IMR-90 (cell line): ENCODE results near the gene PHIP. TPM values are rescaled to one million over a fixed set of nuclear protein-coding genes. Genes with fewer than 3 reads are reported as not detected.
"Not testable (repeated sequence)": the region's sequence is repeated elsewhere in the genome, so short reads cannot be mapped to it uniquely, and the experiment has no call there.

Experiments used
- ATAC-seq: fragments of 200-7000 bp; cut with Tn5 transposase; 2 replicates; pipeline ENCODE4 v1.9.1; 2020; ENCODE audit warnings: low read depth, mild to moderate bottlenecking, moderate library complexity
- BruUV-seq: library from RNA; stranded (reverse); fragments of 400-500 nt; replicated peaks from 2 replicates; lab custom pipeline; 2021; lab: Mats Ljungman, UMichigan
- CTCF ChIA-PET: fragments of 300-600 bp; formaldehyde crosslinking; extraction: SDS; loops from one replicate; lab custom pipeline; 2021; ENCODE audit warnings: antibody characterized with exemption; lab: Yijun Ruan, JAX
- POLR2A ChIA-PET: fragments of 300-600 bp; sonication (Branson Sonifier 250); formaldehyde crosslinking; loops from one replicate; lab custom pipeline; 2022; ENCODE audit warnings: antibody characterized with exemption; ENCODE audit not compliant: unreplicated experiment; lab: Charles Lee
- DNase-seq: peaks from one replicate; pipeline ENCODE4 v3.0.0; 2013
- H2AFZ ChIP-seq: replicated peaks from 2 replicates; pipeline ENCODE3; 2013; ENCODE audit warnings: low read length, mild to moderate bottlenecking; ENCODE audit not compliant: poor library complexity
- H2AK5ac ChIP-seq: 2 replicates; pipeline ENCODE4 v1.6.1; 2013; ENCODE audit warnings: low read depth, low read length, inconsistent platforms
- H2AK9ac ChIP-seq: replicated peaks from 2 replicates; pipeline ENCODE3; 2013; ENCODE audit warnings: mild to moderate bottlenecking, low read depth, low read length, moderate library complexity; ENCODE audit not compliant: poor library complexity
- H2BK120ac ChIP-seq: 2 replicates; pipeline ENCODE4 v1.6.1; 2013; ENCODE audit warnings: low read depth, low read length, inconsistent platforms
- H2BK15ac ChIP-seq: 3 replicates; pipeline ENCODE4 v1.6.1; 2013; ENCODE audit warnings: low read depth, low read length, inconsistent platforms
- H2BK20ac ChIP-seq: 2 replicates; pipeline ENCODE4 v1.6.1; 2013; ENCODE audit warnings: low read depth, mild to moderate bottlenecking, inconsistent platforms, low read length, moderate library complexity
- H2BK5ac ChIP-seq: 2 replicates; pipeline ENCODE4 v1.6.1; 2013; ENCODE audit warnings: mild to moderate bottlenecking, low read depth, low read length, inconsistent platforms; ENCODE audit not compliant: poor library complexity, severe bottlenecking
- H3K14ac ChIP-seq: replicated peaks from 2 replicates; pipeline ENCODE4 v1.6.1; 2013; ENCODE audit warnings: low read depth, low read length, inconsistent platforms
- H3K18ac ChIP-seq: 2 replicates; pipeline ENCODE4 v1.6.1; 2013; ENCODE audit warnings: low read depth, low read length, control low read depth
- H3K23ac ChIP-seq: 2 replicates; pipeline ENCODE4 v1.6.1; 2013; ENCODE audit warnings: low read depth, low read length, inconsistent platforms
- H3K27ac ChIP-seq: 2 replicates; pipeline ENCODE4 v1.5.1; 2013; ENCODE audit warnings: mild to moderate bottlenecking, control low read depth, low read length; ENCODE audit not compliant: insufficient read depth
- H3K27me3 ChIP-seq: 2 replicates; pipeline ENCODE4 v1.6.1; 2013; ENCODE audit warnings: low read length; ENCODE audit not compliant: control insufficient read depth, insufficient read depth
- H3K36me3 ChIP-seq: 2 replicates; pipeline ENCODE4 v1.6.1; 2013; ENCODE audit warnings: low read length, mixed read lengths; ENCODE audit not compliant: control insufficient read depth, insufficient read depth
- H3K4ac ChIP-seq: 2 replicates; pipeline ENCODE4 v1.6.1; 2013; ENCODE audit warnings: low read depth, low read length, inconsistent platforms
- H3K4me1 ChIP-seq: 2 replicates; pipeline ENCODE4 v1.6.1; 2013; ENCODE audit warnings: low read length, mixed read lengths; ENCODE audit not compliant: control insufficient read depth, insufficient read depth
- H3K4me2 ChIP-seq: 2 replicates; pipeline ENCODE4 v1.6.1; 2013; ENCODE audit warnings: low read depth, mild to moderate bottlenecking, control low read depth, low read length, moderate library complexity
- H3K4me3 ChIP-seq: 2 replicates; pipeline ENCODE4 v1.5.1; 2013; ENCODE audit warnings: low read depth, mild to moderate bottlenecking, control low read depth, low read length, moderate library complexity; ENCODE audit not compliant: insufficient read depth
- H3K56ac ChIP-seq: 2 replicates; pipeline ENCODE4 v1.6.1; 2013; ENCODE audit warnings: low read length, inconsistent platforms; ENCODE audit not compliant: insufficient read depth; ENCODE audit errors: extremely low read depth
- H3K79me1 ChIP-seq, 2 experiments: 2 replicates each; pipeline ENCODE4 v1.6.1; 2013; ENCODE audit warnings: low read length in 2 of 2, inconsistent platforms in 1 of 2, low read depth in 1 of 2
- H3K9ac ChIP-seq: 2 replicates; pipeline ENCODE4 v1.6.1; 2013; ENCODE audit warnings: low read depth, low read length, control low read depth
- H3K9me1 ChIP-seq: 2 replicates; pipeline ENCODE4 v1.6.1; 2013; ENCODE audit warnings: low read length, inconsistent platforms; ENCODE audit not compliant: insufficient read depth
- H3K9me3 ChIP-seq: 2 replicates; pipeline ENCODE4 v1.6.1; 2013; ENCODE audit warnings: low read length; ENCODE audit not compliant: control insufficient read depth, insufficient read depth
- H4K20me1 ChIP-seq: 2 replicates; pipeline ENCODE4 v1.6.1; 2013; ENCODE audit warnings: low read length, inconsistent platforms; ENCODE audit not compliant: insufficient read depth
- H4K5ac ChIP-seq: 2 replicates; pipeline ENCODE4 v1.6.1; 2013; ENCODE audit warnings: mild to moderate bottlenecking, low read depth, low read length, control low read depth
- H4K8ac ChIP-seq, 2 experiments: 2 replicates each; pipeline ENCODE4 v1.6.1; 2013; ENCODE audit warnings: low read depth in 2 of 2, low read length in 2 of 2, control low read depth in 1 of 2, inconsistent platforms in 1 of 2
- H4K91ac ChIP-seq: 2 replicates; pipeline ENCODE4 v1.6.1; 2013; ENCODE audit warnings: low read depth, low read length, inconsistent platforms; ENCODE audit not compliant: insufficient read depth
- BHLHE40 ChIP-seq: fragments of 150-350 bp; IDR thresholded peaks from 2 replicates; pipeline ENCODE4 v1.6.1; 2016; ENCODE audit warnings: mild to moderate bottlenecking, low read depth, low read length
- ELK1 ChIP-seq: fragments of 150-350 bp; IDR thresholded peaks from 2 replicates; pipeline ENCODE4 v1.6.1; 2016; ENCODE audit warnings: low read depth, mild to moderate bottlenecking, low read length, moderate library complexity, borderline replicate concordance
- MAZ ChIP-seq: IDR thresholded peaks from 2 replicates; pipeline ENCODE4 v1.6.1; 2012; ENCODE audit warnings: low read depth, mild to moderate bottlenecking, low read length, improper control_type of control experiment, moderate library complexity, borderline replicate concordance
- MXI1 ChIP-seq: IDR thresholded peaks from 2 replicates; pipeline ENCODE4 v1.6.1; 2012; ENCODE audit warnings: low read depth, mild to moderate bottlenecking, low read length, moderate library complexity, borderline replicate concordance
- RCOR1 ChIP-seq: IDR thresholded peaks from 2 replicates; pipeline ENCODE4 v1.6.1; 2012; ENCODE audit warnings: mild to moderate bottlenecking, low read length, improper control_type of control experiment; ENCODE audit not compliant: insufficient replicate concordance
- RFX5 ChIP-seq: IDR thresholded peaks from 2 replicates; pipeline ENCODE4 v1.8.0; 2012; ENCODE audit warnings: low read depth, mild to moderate bottlenecking, low read length, moderate library complexity
- WGBS, 2 experiments: methylation state at CpG; one replicate each; pipeline versions ENCODE4 v1.1.5 to v1.1.7; 2013; ENCODE audit warnings: missing lambda C conversion rate in 2 of 2; ENCODE audit not compliant: insufficient read length in 1 of 2; ENCODE audit errors: extremely low coverage in 2 of 2; 5-methylcytosine and 5-hydroxymethylcytosine counted together
- dilution Hi-C: fragments of 300-500 bp; cut with HindIII; formaldehyde crosslinking; loops from one replicate; pipeline ENCODE4 v1.14.3; 2018; ENCODE audit warnings: low sequenced_read_pairs; ENCODE audit not compliant: unreplicated experiment
- in situ Hi-C: fragments of 300-500 bp; cut with MboI; formaldehyde crosslinking; loops from 3 replicates; pipeline ENCODE4 v1.14.3; 2019; ENCODE audit warnings: low sequenced_read_pairs, inconsistent platforms, mixed read lengths
- intact Hi-C: fragments of 100-400 bp; cut with micrococcal nuclease; formaldehyde crosslinking; loops from 2 replicates; pipeline ENCODE4 v1.10.0; 2022
- polyA plus RNA-seq, 3 experiments: library from polyadenylated mRNA; depleted of rRNA; stranded (reverse); fragments of >200 nt; gene quantifications; 2 replicates each; pipeline ENCODE4 v1.2.3, GENCODE V29; 2012; ENCODE audit warnings: low replicate concordance in 1 of 3
- total RNA-seq: library from RNA; depleted of rRNA; stranded (reverse); fragments of >200 nt; gene quantifications from 2 replicates; pipeline ENCODE4 v1.2.3, GENCODE V29; 2012

PHIP gene
- total and polyA plus RNA-seq, 2 of the 4 experiments (the other 2 are of a cell fraction) = 3.4 to 20.4 TPM

DNA sequence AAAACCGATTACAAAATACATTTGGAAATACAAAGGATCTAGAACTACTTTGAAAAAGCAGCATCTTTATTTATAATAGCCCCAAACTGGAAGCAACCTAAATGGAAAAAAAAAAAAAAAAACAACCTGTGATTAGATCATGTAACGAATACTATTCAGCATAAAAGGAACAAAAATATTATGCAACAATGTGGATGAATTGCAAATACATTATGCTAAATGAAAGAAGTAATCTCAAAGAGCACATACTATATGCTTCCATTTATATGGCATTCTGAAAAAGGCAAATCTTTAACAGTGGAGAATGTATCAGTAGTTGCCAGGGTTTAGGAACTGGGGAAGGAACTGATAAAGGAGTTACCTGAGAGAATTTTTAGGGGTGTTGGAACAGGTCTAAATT, 181.8 kb downstream of the PHIP start:
- Histone ChIP-seq H3K23ac (no peak overlapping the region), H2BK15ac (no peak overlapping the region), H3K18ac (no peak overlapping the region), H3K56ac (no peak overlapping the region), H3K36me3 (no peaks in the 10 kb centered on the region), H2BK5ac (no peak overlapping the region), H3K4me3 (no peak overlapping the region), H3K4me1 (no peaks in the 10 kb centered on the region), H3K27ac (no peak overlapping the region), H2AK5ac (no peak overlapping the region), H2AFZ (no peak overlapping the region), H4K20me1 (no peaks in the 10 kb centered on the region), H3K9me3 (no peaks in the 10 kb centered on the region), H3K9me1 (no peaks in the 10 kb centered on the region), H4K91ac (no peak overlapping the region), H3K4ac (no peak overlapping the region), H2BK20ac (no peak overlapping the region), H3K4me2 (no peak overlapping the region), H3K9ac (no peak overlapping the region), H4K5ac (no peak overlapping the region), H2BK120ac (no peak overlapping the region), H4K8ac (no peak overlapping the region), H3K79me1 (no peaks in the 10 kb centered on the region), H3K14ac (no peak overlapping the region), H2AK9ac (no peak overlapping the region), H3K27me3 (no peaks in the 10 kb centered on the region)
- TF ChIP-seq MAZ = no peak
- no peak for TF ChIP-seq RCOR1
- TF ChIP-seq ELK1 = no peak
- no peak for TF ChIP-seq MXI1
- TF ChIP-seq BHLHE40 = no peak
- no peak for TF ChIP-seq RFX5
- ATAC-seq (no peak), DNase-seq (no peak)
- in situ Hi-C loops = no loop called here
- no TSS peak for BruUV-seq
- intact Hi-C loops = no loop called here
- dilution Hi-C loops = no loop called here
- ChIA-PET CTCF (no interaction called here), POLR2A (no interaction called here)
- no CpG with 5 or more reads among the region's 2 CpGs for WGBS, 2 experiments

- H3K4me1 ChIP-seq, H3K9me1 ChIP-seq, H2BK120ac ChIP-seq, H2AFZ ChIP-seq, H2BK5ac ChIP-seq, ATAC-seq, H2AK5ac ChIP-seq, H4K5ac ChIP-seq, H3K4ac ChIP-seq, H4K8ac ChIP-seq, intact Hi-C loops, H3K27me3 ChIP-seq, BruUV-seq, CTCF ChIA-PET, H3K14ac ChIP-seq, H3K9me3 ChIP-seq, DNase-seq, H2BK20ac ChIP-seq, H3K4me2 ChIP-seq, POLR2A ChIA-PET, H3K56ac ChIP-seq, H3K23ac ChIP-seq, in situ Hi-C loops, dilution Hi-C loops, H3K4me3 ChIP-seq, H2BK15ac ChIP-seq, H3K79me1 ChIP-seq, H3K27ac ChIP-seq, H4K20me1 ChIP-seq, H3K9ac ChIP-seq, H4K91ac ChIP-seq, H3K18ac ChIP-seq, H3K36me3 ChIP-seq, H2AK9ac ChIP-seq: not testable (repeated sequence)
- WGBS, 2 experiments = no CpG with 5 or more reads among the region's 5 CpGs
These were observed 188.2 kb downstream of the PHIP start for GRCh38 chr6:78889901-78890300.
